T1000 (cell line): ENCODE data around the gene APPL2.
"Not testable (repeated sequence)": the region's sequence is repeated elsewhere in the genome, so short reads cannot be mapped to it uniquely, and the experiment has no call there.

Source experiments
- DNase-seq: peaks from one replicate; lab custom pipeline; 2025; ENCODE audit warnings: mixed read lengths; lab: John Stamatoyannopoulos, UW

The APPL2 gene

DNA sequence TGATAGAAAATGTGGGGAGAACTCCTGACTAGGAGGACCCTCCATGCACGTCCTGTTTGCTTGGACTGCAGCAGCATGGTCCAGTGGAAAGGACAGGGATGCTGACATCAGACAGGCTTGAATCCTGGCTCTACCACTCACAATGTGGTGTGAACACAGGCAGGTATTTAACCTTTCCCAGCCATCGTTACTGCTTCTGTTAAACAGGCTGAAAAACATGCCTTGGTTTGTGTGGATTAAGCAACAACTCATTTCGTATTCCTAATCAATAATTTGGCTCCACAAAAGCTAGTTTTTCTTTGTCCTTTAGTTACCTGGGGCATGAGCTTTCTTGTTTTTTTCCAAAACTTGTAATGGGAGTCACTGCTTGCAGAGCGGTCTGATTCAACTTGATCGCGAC is 41.0 kb downstream of the APPL2 start:
- DNase-seq = no peak

DNA sequence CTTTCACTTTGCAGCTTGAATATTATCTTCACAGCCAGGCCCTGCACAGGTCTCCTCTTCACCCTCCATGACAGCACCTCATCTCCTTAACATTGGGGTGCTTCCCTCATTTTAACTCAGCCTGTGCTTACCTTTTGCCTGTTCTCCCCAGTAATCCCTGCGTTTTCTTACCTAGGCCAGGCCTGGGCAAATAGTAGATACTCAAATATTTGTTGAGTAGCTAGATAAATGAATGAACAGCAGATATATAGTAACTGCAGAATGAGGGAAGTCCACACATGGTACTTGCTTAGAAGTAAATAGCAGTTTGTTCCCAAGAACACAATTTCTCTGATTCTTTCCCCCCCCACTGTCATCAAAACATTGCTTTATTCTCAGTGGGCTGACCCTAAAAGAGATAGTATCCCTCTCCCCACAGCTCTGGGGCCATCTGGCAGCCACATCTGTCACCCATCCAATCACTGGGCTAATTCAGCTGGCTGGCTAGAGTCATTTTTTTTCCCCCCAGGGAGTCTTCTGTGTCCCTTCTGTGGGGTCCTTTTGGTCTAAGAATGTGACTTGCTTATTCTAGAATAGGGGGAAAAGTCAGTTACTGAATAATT is 43.2 kb downstream of the APPL2 start:
- DNase-seq = no peak

DNA sequence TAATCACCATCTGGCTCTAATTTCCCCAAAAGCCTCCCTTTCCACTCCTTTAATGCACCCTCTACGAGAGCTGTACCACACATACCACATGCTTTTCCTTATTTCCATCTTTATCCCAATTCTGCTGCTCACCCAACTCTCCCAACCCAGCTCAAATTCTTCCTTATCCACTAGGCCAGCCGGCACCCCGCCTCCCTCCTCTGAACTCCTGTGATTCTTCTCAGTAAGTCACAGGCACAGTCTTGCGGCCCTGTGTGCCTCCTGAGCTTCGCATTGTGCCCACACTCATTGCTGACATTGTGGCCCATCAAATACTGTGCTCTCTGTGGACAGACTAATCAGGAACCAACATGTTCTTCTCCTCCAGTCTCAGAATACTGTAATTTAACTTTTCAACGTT is 45.4 kb downstream of the APPL2 start:
- no peak for DNase-seq

DNA sequence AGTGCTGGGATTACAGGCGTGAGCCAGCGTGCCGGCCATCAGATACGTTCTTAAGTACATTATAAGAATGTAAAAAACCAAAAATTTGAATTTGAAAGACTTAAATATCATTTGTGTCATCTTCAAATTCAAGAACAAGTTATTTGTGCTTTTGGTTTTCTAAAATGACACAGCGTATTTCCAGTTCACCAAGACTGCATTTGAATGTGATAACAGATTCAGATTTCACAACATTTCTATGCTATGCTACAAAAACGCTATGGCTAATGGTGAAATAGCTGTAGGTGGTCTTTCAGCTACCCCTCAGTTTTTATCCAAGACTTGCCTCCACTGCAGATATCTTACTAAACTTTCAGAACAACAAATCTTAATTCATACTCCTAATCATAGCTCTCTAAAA is 46.7 kb downstream of the APPL2 start:
- DNase-seq = no peak

DNA sequence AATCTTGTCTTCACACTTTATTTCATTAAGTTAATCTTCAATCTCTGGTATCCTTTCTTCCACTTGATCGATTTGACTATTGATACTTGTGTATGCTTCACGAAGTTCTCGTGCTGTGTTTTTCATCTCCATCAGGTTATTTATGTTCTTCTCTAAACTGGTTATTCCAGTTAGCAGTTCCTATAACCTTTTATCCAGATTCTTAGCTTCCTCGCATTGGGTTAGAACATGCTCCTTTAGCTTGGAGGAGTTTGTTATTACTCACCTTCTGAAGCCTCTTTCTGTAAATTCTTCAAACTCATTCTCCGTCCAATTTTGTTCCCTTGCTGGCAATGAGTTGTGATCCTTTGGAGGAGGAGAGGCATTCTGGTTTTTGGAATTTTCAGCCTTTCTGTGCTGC is 52.0 kb downstream of the APPL2 start:
- not testable (repeated sequence) for DNase-seq

DNA sequence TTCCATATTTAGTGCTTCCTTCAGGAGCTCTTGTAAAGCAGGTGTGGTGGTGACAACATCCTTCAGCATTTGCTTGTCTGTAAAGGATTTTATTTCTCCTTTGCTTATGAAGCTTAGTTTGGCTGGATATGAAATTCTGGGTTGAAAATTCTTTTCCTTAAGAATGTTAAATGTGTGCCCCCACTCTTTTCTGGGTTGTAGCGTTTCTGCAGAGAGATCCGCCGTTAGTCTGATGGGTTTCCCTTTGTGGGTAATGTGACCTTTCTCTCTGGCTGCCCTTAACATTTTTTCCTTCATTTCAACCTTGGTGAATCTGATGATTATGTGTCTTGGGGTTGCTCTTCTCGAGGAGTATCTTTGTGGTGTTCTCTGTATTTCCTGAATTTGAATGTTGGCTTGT is 52.6 kb downstream of the APPL2 start:
- not testable (repeated sequence) for DNase-seq

DNA sequence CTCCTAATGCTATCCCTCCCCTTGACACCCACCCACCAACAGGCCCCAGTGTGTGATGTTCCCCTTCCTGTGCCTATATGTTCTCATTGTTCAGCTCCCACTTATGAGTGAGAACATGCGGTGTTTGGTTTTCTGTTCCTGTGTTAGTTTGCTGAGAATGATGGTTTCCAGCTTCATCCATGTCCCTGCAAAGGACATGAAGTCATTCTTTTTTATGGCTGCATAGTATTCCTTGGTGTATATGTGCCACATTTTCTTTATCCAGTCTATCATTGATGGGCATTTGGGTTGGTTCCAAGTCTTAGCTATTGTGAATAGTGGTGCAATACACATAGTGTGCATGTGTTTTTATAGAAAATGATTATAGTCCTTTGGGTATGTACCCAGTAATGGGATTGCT is 56.9 kb downstream of the APPL2 start:
- not testable (repeated sequence) for DNase-seq

DNA sequence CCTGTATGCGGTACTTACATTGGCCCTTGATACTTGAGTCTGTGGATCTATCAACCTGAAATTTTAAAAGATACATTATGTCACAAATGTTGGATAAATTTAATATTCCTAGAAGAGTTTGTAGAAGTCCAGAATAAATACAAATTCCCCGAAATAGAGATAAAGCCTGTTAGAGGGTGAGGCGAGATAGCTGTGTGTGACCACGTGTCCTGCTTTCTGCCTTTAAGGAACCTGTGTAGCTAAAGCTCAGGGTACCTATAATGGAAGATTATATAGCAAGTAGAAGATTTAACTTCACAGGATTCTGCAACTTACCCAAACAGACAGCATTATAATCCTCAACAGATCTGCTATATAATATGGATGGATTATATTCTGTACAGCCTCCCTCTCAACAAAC is 58.8 kb downstream of the APPL2 start:
- DNase-seq = no peak

DNA sequence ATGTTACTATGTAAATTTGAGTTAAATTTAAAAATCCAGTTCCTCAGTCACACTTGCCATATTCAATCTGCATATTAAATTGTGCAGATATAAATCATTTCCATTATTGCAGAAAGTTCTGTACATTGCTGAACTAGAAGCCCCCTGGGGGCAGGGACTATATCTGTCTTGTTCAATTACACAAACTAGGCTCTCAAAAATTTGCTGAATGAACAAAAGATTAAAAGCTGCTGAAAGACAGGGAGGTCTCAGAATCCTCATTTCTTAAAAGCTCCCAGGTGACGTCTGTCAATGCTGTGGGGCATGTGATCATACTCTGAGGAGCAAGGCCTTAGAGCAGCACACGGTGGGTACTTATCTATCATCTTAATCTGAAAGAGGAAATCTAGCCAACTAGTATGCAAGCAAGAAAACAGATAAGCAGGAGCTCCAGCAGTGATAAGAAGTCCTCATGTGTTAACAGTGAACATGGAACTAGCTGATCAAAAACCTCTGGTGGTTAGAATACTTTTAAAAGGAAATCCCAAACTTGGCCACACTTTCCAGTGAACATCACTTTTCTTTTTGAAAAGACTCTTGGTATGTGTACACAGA is 60.5 kb downstream of the APPL2 start:
- DNase-seq = no peak

DNA sequence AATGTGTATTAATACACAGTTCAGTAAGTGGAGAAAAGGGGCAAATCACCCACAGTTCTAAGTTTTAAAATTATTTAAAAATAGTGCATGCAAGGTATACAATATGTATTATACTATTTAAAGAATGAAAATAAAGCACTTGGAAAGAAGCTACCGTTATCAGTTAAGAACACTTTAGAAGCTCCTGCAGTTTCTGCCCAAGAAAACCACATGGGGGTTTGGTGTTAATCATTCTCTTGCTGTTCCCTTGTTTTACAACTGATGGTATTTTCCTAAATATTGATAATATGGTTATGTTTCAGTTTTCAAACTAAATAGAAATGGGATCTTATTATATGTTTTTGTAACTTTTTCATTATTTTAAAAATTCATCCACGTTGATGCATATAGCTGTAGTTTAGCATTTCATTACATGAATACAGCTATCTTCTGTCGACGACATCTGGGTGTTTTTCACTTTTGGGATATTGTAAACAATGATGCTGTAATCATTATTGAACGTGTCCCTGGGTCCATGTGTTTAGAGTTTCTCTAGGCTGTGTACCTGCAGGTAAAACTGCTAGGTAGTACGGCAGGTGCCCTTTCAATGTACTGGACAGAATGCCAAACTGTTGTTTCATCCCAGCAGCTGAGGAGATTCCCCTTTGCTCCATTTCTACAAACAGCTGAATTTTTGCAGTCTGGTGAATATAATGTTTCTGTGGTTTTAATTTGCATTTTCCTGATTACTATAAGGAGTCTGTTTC is 64.1 kb downstream of the APPL2 start:
- no peak for DNase-seq

DNA sequence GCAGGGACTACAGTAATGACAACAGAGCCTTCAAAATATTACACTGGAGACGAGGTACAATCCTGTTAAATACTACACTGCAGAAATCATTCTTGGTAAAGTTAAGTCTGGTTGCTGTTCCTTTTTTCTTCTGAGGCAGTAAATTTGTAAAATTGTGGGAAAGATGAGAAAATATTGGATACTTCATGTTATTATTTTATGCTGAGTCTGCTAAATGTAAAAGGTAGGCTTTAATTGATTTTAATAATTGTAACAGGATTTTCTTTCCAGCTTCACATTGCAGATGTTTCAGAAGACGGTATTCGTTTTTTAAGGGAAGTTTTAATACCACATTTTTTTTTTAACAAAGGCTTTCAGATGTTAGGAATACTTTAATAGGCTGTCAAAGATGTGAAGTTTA is 65.8 kb downstream of the APPL2 start:
- DNase-seq = no peak

DNA sequence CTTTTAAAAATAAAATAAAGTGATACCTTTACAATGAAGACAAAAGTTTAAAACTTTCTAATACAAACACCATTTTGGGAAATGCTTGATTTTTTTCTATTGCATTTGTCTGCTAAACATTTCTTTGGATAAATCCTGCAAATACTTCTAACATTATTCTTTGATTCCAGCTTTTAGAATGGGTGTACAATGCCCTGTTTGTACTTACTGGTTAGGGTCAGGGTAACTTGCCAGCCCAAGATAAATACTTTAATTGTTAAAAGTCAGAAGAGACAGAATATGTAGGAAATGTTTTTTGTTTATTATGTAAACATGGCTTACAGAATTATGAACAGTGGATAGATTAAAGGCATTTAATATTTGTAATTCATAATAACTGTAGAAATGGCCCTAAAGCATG is 68.0 kb downstream of the APPL2 start:
- no peak for DNase-seq

DNA sequence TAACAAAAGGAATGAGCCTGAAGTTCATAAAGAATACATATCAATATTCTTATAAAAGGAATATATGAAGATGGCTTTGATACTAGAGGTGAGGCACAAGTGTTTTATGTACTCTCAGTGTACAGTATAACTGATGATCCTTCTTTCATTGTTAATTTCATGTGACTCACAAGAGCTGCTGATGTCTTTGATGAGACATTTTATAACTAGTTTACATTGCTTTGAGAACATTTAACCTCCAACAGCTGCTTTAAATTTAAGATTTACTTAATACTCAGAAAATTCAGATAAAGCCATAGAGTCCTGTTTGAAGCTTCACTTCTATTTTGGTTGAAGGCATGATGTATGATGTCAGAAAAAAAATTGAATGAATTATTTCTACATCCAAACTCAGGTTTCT is 68.6 kb downstream of the APPL2 start:
- no peak for DNase-seq

DNA sequence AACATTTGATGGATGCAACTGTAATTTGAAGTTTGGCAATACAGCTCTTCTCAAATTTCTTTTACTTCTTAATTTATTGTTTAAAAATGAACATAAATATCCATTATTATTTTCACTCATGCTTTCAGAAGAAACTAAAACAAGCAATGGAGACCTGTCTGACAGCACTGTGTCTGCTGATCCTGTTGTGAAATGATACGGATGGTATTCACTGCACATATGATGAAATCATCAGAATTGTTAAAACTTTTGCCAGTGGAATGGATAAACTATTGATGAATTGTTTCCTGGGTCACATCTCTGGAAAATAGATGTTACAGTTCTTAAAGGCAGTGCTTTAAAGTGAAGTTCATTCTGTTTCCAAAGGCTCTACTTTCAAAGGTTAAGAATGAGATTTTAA is 69.2 kb downstream of the APPL2 start:
- no peak for DNase-seq

DNA sequence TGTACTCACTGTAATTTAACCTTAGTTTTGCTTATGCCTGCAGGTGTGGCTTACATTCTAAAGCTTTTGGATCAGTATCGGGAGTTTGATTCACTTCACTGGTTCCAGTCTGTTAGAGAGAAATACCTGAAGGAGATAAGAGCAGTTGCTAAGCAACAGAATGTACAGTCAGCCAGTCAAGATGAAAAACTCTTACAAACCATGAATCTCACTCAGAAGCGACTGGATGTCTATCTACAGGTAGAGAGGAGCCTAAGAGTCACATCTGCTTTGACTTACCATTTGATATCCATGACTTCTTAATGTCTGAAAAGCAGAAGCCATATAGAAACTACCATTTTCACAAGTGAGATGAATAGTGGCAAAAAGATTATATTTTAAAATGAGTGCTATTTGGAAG is 71.9 kb downstream of the APPL2 start:
- DNase-seq = no peak

DNA sequence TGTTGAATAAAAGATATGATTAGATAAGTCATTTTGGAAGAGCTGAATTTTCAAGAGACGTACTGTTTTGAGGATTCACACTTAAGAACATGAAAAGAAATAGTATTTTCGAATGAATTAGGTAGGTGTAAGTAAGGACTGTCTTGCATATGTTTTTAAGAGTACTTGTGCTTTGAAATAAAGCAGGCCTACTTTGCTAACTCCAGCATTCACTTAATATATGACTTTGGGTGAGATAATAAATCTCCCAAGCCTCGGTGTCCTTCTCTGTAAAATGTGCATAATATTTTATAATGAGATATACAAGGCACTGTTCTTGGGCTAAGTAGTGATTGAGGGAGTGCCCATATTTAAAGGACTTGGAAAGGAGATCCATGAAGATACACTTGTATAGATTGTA is 73.8 kb downstream of the APPL2 start:
- no peak for DNase-seq

DNA sequence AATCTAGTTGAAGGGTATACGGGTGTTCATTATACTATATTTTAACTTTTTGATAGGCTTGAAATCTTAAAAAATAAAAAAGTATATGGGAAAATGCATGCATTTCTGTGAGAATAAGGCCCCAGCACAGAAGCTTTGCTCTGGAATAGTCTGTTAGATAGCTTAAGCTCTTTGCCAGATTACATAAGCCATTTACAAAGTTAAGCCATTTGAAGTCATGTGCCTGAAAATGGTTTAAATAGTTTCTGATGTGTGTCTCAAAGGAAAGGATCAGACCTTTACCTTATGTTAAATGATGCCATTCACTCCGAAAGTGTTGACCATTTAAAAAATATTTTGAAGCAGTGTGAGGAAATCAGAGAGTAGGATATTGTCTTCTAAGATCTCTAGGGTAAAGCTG is 77.1 kb downstream of the APPL2 start:
- DNase-seq = no peak

DNA sequence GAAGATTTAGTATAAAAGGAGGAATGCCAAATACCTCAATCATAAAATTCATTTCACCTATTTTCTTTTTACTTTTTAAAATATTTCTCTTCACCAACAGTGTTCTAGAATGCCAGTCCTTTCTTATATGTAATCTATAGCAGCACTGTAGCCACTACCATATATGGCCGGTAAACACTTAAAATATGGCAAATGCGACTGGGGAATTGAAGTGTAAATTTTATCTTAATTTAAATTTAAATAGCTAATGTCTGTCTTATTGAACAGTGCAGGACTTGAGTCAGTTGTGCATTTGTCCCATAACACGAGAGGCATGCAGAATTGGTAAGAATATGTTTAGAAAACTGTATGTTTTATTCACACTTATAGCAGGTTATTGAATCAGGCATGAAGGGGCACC is 78.4 kb downstream of the APPL2 start:
- DNase-seq = no peak

DNA sequence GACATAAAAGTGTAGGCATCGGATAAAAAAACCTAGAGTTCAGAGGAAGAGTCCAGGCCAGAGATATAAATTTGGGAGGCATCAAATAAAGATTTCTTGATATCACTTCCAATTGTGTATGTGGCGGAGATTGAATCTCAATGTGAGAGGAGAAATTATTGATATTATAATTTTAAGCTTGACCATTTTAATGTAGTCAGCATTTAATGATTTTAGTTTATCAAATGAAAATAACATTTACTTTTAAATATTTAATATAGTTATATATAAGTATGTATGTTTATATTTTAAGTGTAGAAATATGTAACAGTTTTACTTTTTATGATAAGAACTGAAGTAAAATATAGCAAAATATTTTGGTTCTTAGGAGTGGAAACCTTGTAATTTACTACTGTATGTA is 79.7 kb downstream of the APPL2 start:
- no peak for DNase-seq

DNA sequence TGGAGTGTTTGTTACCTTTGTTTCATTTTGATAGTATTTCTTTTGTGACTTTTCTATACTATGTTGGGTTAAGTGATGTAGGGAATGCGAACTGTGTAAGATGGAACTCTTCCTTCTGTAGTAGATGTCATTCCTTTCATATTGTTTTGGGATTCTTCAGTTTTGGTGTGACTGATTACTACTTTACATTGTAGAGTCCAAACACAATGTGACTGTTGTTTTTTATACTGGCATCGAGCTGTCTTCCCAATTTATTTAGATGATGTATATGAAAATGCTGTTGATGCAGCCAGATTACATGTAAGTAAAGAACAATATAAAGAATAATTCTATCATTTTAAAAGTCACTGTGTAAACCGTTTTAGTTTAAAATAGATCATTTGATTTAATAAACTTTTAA is 93.7 kb downstream of the APPL2 start:
- DNase-seq = no peak

DNA sequence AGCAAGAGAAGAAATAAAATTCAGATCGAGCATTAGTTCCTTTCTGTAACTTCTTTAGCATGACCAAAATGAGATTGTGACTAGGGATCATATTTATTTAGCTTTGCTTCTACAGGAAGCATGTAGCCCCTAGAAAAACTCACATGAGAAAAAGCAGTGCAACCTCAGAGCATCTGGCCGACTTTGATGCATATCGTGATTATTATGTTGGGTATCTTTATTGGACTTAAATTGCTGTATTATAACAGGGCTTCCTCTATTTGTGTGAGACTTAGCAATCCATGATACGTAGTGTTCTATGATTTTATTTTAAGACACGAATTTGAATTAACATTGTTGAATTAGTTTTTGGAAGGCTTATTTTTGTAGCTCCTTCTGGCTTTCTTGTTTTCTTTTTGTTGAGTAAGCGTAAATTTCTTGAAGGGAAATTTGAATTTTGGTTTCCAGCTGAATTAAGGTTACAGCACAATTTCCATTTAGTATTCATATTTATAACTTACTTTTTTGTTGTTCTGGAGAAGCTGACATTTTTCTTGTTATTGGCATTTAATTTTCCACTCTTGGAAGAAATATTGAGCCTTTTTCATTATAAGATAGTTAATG is 94.6 kb downstream of the APPL2 start:
- no peak for DNase-seq

DNA sequence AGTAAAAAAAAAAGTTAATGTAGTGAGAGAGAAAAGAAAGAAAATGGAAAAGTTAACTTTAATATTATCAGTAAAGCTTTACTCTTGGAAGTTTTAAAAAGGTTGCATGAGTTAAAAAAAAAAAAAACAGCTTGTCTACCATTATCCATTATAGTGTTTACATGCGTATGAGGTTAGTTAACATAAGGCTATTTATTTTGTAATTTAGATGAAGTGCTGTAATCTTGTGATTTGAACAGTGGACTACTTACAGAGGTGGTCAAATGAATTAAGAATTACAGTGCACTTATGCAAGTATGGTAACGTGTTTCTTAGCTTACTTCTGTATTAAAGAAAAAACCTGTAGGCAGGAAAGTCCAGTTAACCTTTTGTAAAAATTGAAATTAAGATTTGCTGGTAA is 97.7 kb downstream of the APPL2 start:
- no peak for DNase-seq
